ENCODE data around the gene RASA3.
"Not testable (repeated sequence)": the region's sequence is repeated elsewhere in the genome, so short reads cannot be mapped to it uniquely, and the experiment has no call there.

Gene RASA3

GRCh38 chr13:114025714-114026431, 106.5 kb downstream of the RASA3 start:
- Histone ChIP-seq H3K27me3 (ENCODE audit: control insufficient read depth, insufficient read depth, low read length, poor library complexity, severe bottlenecking) (no peaks in the 10 kb centered on the region), H3K36me3 (ENCODE audit: control insufficient read depth, insufficient read depth, low read length) (no peaks in the 10 kb centered on the region)

DNA sequence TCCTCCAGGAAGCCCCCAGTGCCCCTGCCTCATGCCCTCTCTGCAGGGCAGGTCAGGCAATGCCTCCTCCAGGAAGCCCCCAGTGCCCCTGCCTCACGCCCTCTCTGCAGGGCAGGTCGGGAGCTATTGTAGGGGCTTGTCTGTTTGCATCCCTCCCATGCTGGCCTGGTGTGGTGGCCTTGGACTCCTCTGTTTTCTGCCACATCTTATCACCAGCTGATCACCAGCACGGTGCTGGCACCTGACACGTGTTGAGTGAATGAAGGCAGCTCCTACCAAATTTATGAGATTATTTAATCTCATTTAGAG, 107.1 kb downstream of the RASA3 start:
- no peaks in the 10 kb centered on the region for H3K36me3 ChIP-seq (ENCODE audit: control insufficient read depth, insufficient read depth, low read length)
- H3K27me3 ChIP-seq (ENCODE audit: control insufficient read depth, insufficient read depth, low read length, poor library complexity, severe bottlenecking), result no peaks in the 10 kb centered on the region
- H3K9me3 ChIP-seq (ENCODE audit: control insufficient read depth, low read length), result no peaks in the 10 kb centered on the region
- 71 to 78% methylated on average over 3 to 4 of the region's 4 CpGs for WGBS, 2 experiments
- peaks cover 8% of the 10 kb centered on the region for H3K4me1 ChIP-seq (ENCODE audit: control insufficient read depth, insufficient read depth, low read length)
- no peak overlapping the region for H3K4me3 ChIP-seq (ENCODE audit: insufficient read depth, low read depth, low read length)
- H3K27ac ChIP-seq (ENCODE audit: insufficient read depth, low read depth, low read length, poor library complexity, severe bottlenecking), result no peak overlapping the region

More at GRCh38 chr13:114025714-114026431, 106.5 kb downstream of the RASA3 start:
- Histone ChIP-seq H3K9me3 (ENCODE audit: control insufficient read depth, low read length) (no peaks in the 10 kb centered on the region), H3K27ac (ENCODE audit: insufficient read depth, low read depth, low read length, poor library complexity, severe bottlenecking) (no peak overlapping the region), H3K4me3 (ENCODE audit: insufficient read depth, low read depth, low read length) (no peak overlapping the region), H3K4me1 (ENCODE audit: control insufficient read depth, insufficient read depth, low read length) (peaks cover 8% of the 10 kb centered on the region)
- WGBS, 2 experiments, result 66 to 67% methylated on average over 25 of the region's 25 CpGs

GRCh38 chr13:114024603-114025404, 107.6 kb downstream of the RASA3 start:
- Histone ChIP-seq H3K36me3 (ENCODE audit: control insufficient read depth, insufficient read depth, low read length) (no peaks in the 10 kb centered on the region), H3K27ac (ENCODE audit: insufficient read depth, low read depth, low read length, poor library complexity, severe bottlenecking) (no peak overlapping the region), H3K4me1 (ENCODE audit: control insufficient read depth, insufficient read depth, low read length) (peaks cover 8% of the 10 kb centered on the region), H3K9me3 (ENCODE audit: control insufficient read depth, low read length) (no peaks in the 10 kb centered on the region), H3K27me3 (ENCODE audit: control insufficient read depth, insufficient read depth, low read length, poor library complexity, severe bottlenecking) (no peaks in the 10 kb centered on the region), H3K4me3 (ENCODE audit: insufficient read depth, low read depth, low read length) (no peak overlapping the region)
- WGBS, 2 experiments, result 93 to 95% methylated on average over 35 of the region's 35 CpGs

DNA sequence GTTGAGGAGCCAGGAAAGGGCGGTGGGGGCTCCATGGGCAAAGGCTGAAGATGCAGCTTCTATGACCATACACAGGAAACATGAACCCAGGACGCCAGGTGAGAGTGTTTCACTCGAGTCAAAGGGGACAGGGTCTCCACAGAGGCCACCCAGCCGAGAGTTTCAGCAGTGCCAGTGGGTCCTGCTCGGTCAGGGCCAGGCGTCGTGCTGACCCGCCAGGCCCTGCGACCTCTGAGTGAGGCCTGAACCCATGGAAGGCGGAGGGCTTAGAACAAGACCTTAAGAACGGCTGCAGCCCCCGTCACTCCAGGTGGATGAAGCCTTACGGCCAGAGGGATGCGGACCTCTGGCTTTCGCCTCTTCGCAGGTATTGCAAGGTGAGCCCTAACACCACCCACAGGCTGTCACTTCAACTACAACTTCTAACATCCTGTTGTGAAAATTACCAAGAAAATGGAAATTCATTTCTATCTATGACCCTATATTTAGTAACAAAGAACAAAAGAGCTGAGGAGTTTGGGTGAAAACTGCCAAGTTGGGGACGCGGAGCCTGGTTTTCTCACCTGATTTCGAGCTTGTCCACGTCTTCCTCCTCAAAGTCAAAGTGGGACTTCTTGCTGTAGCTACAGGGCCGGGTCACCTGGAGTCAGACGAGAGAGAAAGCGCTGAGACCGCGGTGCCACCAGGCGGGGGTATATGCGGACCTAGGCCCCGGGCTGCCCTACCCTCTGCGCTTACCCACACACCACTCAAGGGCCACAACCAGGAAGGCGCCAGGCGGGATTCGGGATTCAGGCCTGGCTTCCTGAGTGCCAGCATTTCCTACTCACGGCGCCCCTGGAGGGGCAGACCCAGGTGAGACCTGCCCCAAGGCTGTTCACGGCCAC, 108.5 kb downstream of the RASA3 start:
- Histone ChIP-seq H3K27ac (ENCODE audit: insufficient read depth, low read depth, low read length, poor library complexity, severe bottlenecking) (no peak overlapping the region), H3K27me3 (ENCODE audit: control insufficient read depth, insufficient read depth, low read length, poor library complexity, severe bottlenecking) (no peaks in the 10 kb centered on the region), H3K4me1 (ENCODE audit: control insufficient read depth, insufficient read depth, low read length) (peaks cover 8% of the 10 kb centered on the region), H3K4me3 (ENCODE audit: insufficient read depth, low read depth, low read length) (no peak overlapping the region), H3K36me3 (ENCODE audit: control insufficient read depth, insufficient read depth, low read length) (no peaks in the 10 kb centered on the region), H3K9me3 (ENCODE audit: control insufficient read depth, low read length) (no peaks in the 10 kb centered on the region)
- WGBS, 2 experiments, result 95% methylated on average over 35 of the region's 35 CpGs

DNA sequence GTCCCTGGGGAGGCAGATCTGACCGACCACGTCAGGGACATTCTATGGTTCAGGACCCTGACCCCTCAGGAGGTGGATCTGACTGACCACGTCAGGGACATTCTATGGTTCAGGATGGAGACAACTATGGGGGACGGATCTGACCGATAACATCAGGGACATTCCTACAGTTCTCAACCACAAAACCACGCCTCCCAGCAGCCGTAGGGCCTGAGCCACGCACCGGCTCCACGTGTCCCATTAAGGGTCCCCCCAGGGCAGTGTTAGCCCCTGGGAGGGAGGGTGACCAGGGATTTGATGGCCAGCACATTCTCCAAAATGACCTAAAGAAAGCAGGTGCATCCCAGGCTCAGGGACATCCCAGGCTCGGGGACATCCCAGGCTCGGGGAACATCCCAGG, 109.5 kb downstream of the RASA3 start:
- Histone ChIP-seq H3K36me3 (ENCODE audit: control insufficient read depth, insufficient read depth, low read length) (no peaks in the 10 kb centered on the region), H3K4me3 (ENCODE audit: insufficient read depth, low read depth, low read length) (no peak overlapping the region), H3K27ac (ENCODE audit: insufficient read depth, low read depth, low read length, poor library complexity, severe bottlenecking) (no peak overlapping the region), H3K27me3 (ENCODE audit: control insufficient read depth, insufficient read depth, low read length, poor library complexity, severe bottlenecking) (no peaks in the 10 kb centered on the region), H3K4me1 (ENCODE audit: control insufficient read depth, insufficient read depth, low read length) (peaks cover 8% of the 10 kb centered on the region), H3K9me3 (ENCODE audit: control insufficient read depth, low read length) (no peaks in the 10 kb centered on the region)
- WGBS, 2 experiments, result 95 to 97% methylated on average over 12 of the region's 12 CpGs

GRCh38 chr13:114022309-114022669, 110.1 kb downstream of the RASA3 start:
- H3K36me3 ChIP-seq (ENCODE audit: control insufficient read depth, insufficient read depth, low read length), result no peaks in the 10 kb centered on the region
- H3K27me3 ChIP-seq (ENCODE audit: control insufficient read depth, insufficient read depth, low read length, poor library complexity, severe bottlenecking), result no peaks in the 10 kb centered on the region
- no peak overlapping the region for H3K27ac ChIP-seq (ENCODE audit: insufficient read depth, low read depth, low read length, poor library complexity, severe bottlenecking)
- 94 to 95% methylated on average over 9 of the region's 9 CpGs for WGBS, 2 experiments
- H3K4me1 ChIP-seq (ENCODE audit: control insufficient read depth, insufficient read depth, low read length), result peaks cover 8% of the 10 kb centered on the region
- no peaks in the 10 kb centered on the region for H3K9me3 ChIP-seq (ENCODE audit: control insufficient read depth, low read length)
- H3K4me3 ChIP-seq (ENCODE audit: insufficient read depth, low read depth, low read length), result no peak overlapping the region

DNA sequence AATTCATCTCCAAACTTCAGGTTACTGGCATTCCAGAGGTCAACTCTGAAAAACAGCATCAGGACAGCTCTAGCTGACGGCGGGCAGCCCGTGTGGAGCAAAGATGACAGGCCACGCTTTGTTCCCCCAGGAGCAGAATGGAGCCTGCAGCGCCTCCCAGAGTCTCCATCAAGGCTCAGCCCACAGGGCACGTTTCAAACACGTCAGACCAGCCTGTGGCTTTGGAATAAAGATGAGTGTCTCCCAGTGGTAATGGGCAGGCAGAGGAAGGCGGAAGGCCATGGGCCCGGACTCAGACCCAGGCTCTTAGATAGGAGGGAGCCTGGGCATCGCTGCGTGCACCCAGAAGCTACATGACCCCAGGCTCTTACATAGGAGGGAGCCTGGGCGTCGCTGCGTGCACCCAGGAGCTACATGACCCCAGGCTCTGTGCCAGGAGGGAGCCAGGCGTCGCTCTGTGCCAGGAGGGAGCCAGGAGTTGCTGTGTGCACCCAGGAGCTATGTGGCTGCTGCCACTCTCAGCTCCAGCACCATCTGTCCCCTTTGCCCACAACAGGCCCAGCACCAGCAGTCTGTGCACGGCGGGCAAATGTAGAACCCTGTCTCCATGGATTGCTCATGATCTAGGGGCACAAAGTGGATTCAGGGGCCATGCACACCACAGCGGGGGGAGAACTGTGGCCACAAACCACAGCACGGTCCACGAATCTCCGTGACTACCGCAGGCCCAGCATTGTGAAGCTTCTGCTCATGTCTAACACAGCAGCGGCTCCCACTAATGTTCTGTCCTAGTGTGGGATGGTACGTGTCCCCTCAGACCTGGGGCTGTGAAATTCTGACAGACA, 110.7 kb downstream of the RASA3 start:
- H3K27me3 ChIP-seq (ENCODE audit: control insufficient read depth, insufficient read depth, low read length, poor library complexity, severe bottlenecking), result no peaks in the 10 kb centered on the region
- H3K36me3 ChIP-seq (ENCODE audit: control insufficient read depth, insufficient read depth, low read length), result no peaks in the 10 kb centered on the region
- no peaks in the 10 kb centered on the region for H3K9me3 ChIP-seq (ENCODE audit: control insufficient read depth, low read length)
- 92% methylated on average over 25 of the region's 25 CpGs for WGBS, 2 experiments
- H3K27ac ChIP-seq (ENCODE audit: insufficient read depth, low read depth, low read length, poor library complexity, severe bottlenecking), result no peak overlapping the region
- H3K4me3 ChIP-seq (ENCODE audit: insufficient read depth, low read depth, low read length), result no peak overlapping the region
- peaks cover 8% of the 10 kb centered on the region for H3K4me1 ChIP-seq (ENCODE audit: control insufficient read depth, insufficient read depth, low read length)

GRCh38 chr13:114020750-114021463, 111.5 kb downstream of the RASA3 start:
- H3K4me3 ChIP-seq (ENCODE audit: insufficient read depth, low read depth, low read length), result no peak overlapping the region
- no peaks in the 10 kb centered on the region for H3K36me3 ChIP-seq (ENCODE audit: control insufficient read depth, insufficient read depth, low read length)
- H3K27ac ChIP-seq (ENCODE audit: insufficient read depth, low read depth, low read length, poor library complexity, severe bottlenecking), result no peak overlapping the region
- H3K9me3 ChIP-seq (ENCODE audit: control insufficient read depth, low read length), result no peaks in the 10 kb centered on the region
- WGBS, 2 experiments, result 94% methylated on average over 32 of the region's 32 CpGs
- no peaks in the 10 kb centered on the region for H3K27me3 ChIP-seq (ENCODE audit: control insufficient read depth, insufficient read depth, low read length, poor library complexity, severe bottlenecking)
- H3K4me1 ChIP-seq (ENCODE audit: control insufficient read depth, insufficient read depth, low read length), result peaks cover under 1% of the 10 kb centered on the region

DNA sequence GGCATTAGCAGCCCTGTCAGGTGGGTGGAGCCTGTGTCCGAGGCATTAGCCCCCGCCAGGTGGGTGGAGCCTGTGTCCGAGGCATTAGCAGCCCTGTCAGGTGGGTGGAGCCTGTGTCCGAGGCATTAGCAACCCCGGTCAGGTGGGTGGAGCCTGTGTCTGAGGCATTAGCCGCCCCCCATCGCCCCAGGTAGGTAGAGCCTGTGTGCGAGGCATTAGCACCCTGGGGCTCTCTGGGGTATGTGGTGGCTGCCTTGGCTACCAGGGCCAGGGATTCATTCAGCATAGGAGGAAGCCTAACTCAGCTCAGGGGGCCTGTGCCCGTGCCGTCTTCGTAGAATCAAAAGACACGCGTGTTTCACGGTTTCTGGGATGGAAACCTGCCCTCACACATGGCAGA, 112.3 kb downstream of the RASA3 start:
- H3K27ac ChIP-seq (ENCODE audit: insufficient read depth, low read depth, low read length, poor library complexity, severe bottlenecking); H3K27me3 ChIP-seq (ENCODE audit: control insufficient read depth, insufficient read depth, low read length, poor library complexity, severe bottlenecking); H3K36me3 ChIP-seq (ENCODE audit: control insufficient read depth, insufficient read depth, low read length); H3K4me1 ChIP-seq (ENCODE audit: control insufficient read depth, insufficient read depth, low read length); H3K9me3 ChIP-seq (ENCODE audit: control insufficient read depth, low read length); H3K4me3 ChIP-seq (ENCODE audit: insufficient read depth, low read depth, low read length): not testable (repeated sequence)
- 91 to 96% methylated on average over 13 to 14 of the region's 14 CpGs for WGBS, 2 experiments
